SU-DHL-6 (cell line): ENCODE data around the gene LCP2.
A peak's percentile ranks its signal among the peaks of the same experiment; 100 is the strongest.

ENCODE experiments used
- H2AFZ ChIP-seq: fragments of 200-600 bp; sonication (generic); 2 replicates; pipeline ENCODE4 v1.6.1; 2014; ENCODE audit warnings: low read depth, mild to moderate bottlenecking, moderate library complexity, mixed read lengths, antibody characterized with exemption, low read length; ENCODE audit not compliant: severe bottlenecking
- H3F3A ChIP-seq: fragments of 200-600 bp; shearing (Covaris generic); 2 replicates; pipeline ENCODE4 v1.6.0; 2016; ENCODE audit warnings: antibody characterized with exemption, mild to moderate bottlenecking; ENCODE audit not compliant: insufficient read depth
- H3K27ac ChIP-seq: fragments of 200-600 bp; sonication (generic); 2 replicates; pipeline ENCODE4 v1.5.1; 2016; ENCODE audit warnings: low read depth, mild to moderate bottlenecking, low read length, moderate library complexity, mixed read lengths
- H3K27me3 ChIP-seq: fragments of 200-600 bp; sonication (generic), shearing (Covaris generic); 2 replicates; pipeline ENCODE4 v1.6.0; 2014; ENCODE audit warnings: mild to moderate bottlenecking, low read length
- H3K36me3 ChIP-seq: fragments of 200-600 bp; sonication (generic); 2 replicates; pipeline ENCODE4 v1.6.1; 2014; ENCODE audit warnings: mild to moderate bottlenecking, low read length, mixed read lengths
- H3K4me2 ChIP-seq: fragments of 300-600, 200-600 bp; shearing (Covaris generic), sonication (generic); 2 replicates; pipeline ENCODE4 v1.6.0; 2014; ENCODE audit warnings: low read length, low read depth, mild to moderate bottlenecking; ENCODE audit not compliant: poor library complexity, severe bottlenecking
- H3K4me3 ChIP-seq: fragments of 200-600 bp; sonication (generic); 2 replicates; pipeline ENCODE4 v1.5.1; 2014; ENCODE audit warnings: antibody characterized with exemption, low read length, mild to moderate bottlenecking, mixed read lengths; ENCODE audit not compliant: insufficient read depth, poor library complexity, severe bottlenecking
- H3K79me2 ChIP-seq: fragments of 200-600 bp; sonication (generic); 2 replicates; pipeline ENCODE4 v1.6.1; 2014; ENCODE audit warnings: mild to moderate bottlenecking, low read length, moderate library complexity; ENCODE audit not compliant: insufficient read depth
- H3K9ac ChIP-seq: fragments of 200-600 bp; sonication (generic); 2 replicates; pipeline ENCODE4 v1.7.0; 2014; ENCODE audit warnings: mild to moderate bottlenecking, low read length
- H3K9me2 ChIP-seq: fragments of 200-600 bp; sonication (generic); replicated peaks from 2 replicates; pipeline ENCODE4 v1.6.1; 2014; ENCODE audit warnings: low read length; ENCODE audit not compliant: insufficient read depth
- H3K9me3 ChIP-seq: fragments of 200-600 bp; sonication (generic); 2 replicates; pipeline ENCODE4 v1.6.1; 2014; ENCODE audit warnings: low read length, mixed read lengths; ENCODE audit not compliant: insufficient read depth
- H4K20me1 ChIP-seq: fragments of 200-600 bp; sonication (generic); 2 replicates; pipeline ENCODE4 v1.6.1; 2014; ENCODE audit warnings: low read depth, mild to moderate bottlenecking, antibody characterized with exemption, low read length, moderate library complexity, mixed read lengths
- EZH2phosphoT487 ChIP-seq: fragments of 200-600 bp; sonication (generic), shearing (Covaris generic); conservative IDR thresholded peaks from 2 replicates; pipeline ENCODE4 v1.6.1; 2018; ENCODE audit warnings: mild to moderate bottlenecking, antibody characterized with exemption, low read length, moderate library complexity, mixed read lengths
- TF ChIP-seq, protein P1 (sequence below): fragments of 200-600 bp; sonication (generic); IDR thresholded peaks from one replicate; pipeline ENCODE4 v1.5.1; 2017; ENCODE audit warnings: antibody characterized with exemption, mild to moderate bottlenecking, low read length, moderate library complexity; ENCODE audit not compliant: insufficient read depth, poor library complexity, severe bottlenecking

The LCP2 gene

DNA sequence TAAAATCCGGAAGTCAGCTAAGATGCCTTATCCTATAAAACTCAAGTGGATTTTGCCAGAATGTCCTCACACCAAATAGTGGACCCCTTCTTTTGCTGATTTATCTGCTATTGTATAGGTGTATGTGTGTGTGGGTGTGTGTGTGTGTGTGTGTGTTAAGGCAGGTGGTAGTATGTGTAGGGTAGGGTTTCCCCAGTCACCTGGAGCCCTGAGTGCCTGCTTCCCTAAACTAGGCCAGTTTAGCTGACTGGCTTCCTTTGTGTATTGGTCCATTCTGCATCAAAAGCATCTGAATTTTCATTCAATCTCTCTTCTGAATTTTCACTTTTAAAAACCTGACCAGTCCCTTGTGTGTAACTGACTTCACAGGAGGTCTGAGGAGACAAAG is 42.2 kb upstream of the LCP2 start:
- Histone ChIP-seq H3K9ac (no peak overlapping the region), H2AFZ (no peak overlapping the region), H3F3A (no peaks in the 10 kb centered on the region), H3K4me3 (no peak overlapping the region), H3K9me3 (peaks cover 9% of the 10 kb centered on the region; the same call in 1 of the 2 replicates), H3K27me3 (no peaks in the 10 kb centered on the region), H4K20me1 (no peaks in the 10 kb centered on the region), H3K79me2 (no peaks in the 10 kb centered on the region), H3K4me2 (no peak overlapping the region), H3K36me3 (no peaks in the 10 kb centered on the region), H3K27ac (no peak overlapping the region), H3K9me2 (no peaks in the 10 kb centered on the region)
- TF ChIP-seq, protein P1, sequence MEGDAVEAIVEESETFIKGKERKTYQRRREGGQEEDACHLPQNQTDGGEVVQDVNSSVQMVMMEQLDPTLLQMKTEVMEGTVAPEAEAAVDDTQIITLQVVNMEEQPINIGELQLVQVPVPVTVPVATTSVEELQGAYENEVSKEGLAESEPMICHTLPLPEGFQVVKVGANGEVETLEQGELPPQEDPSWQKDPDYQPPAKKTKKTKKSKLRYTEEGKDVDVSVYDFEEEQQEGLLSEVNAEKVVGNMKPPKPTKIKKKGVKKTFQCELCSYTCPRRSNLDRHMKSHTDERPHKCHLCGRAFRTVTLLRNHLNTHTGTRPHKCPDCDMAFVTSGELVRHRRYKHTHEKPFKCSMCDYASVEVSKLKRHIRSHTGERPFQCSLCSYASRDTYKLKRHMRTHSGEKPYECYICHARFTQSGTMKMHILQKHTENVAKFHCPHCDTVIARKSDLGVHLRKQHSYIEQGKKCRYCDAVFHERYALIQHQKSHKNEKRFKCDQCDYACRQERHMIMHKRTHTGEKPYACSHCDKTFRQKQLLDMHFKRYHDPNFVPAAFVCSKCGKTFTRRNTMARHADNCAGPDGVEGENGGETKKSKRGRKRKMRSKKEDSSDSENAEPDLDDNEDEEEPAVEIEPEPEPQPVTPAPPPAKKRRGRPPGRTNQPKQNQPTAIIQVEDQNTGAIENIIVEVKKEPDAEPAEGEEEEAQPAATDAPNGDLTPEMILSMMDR, result no peak
- TF ChIP-seq EZH2phosphoT487, result no peak

- H4K20me1 ChIP-seq, result no peaks in the 10 kb centered on the region
- no peak overlapping the region for H3K9ac ChIP-seq
- H2AFZ ChIP-seq, result no peak overlapping the region
- no peak overlapping the region for H3K27ac ChIP-seq
- H3K9me3 ChIP-seq, result peaks cover 9% of the 10 kb centered on the region; the same call in 1 of the 2 replicates
- H3K36me3 ChIP-seq, result no peaks in the 10 kb centered on the region
- no peak for TF ChIP-seq EZH2phosphoT487
- TF ChIP-seq, protein P1, result peak; percentile 61
- H3K9me2 ChIP-seq, result no peaks in the 10 kb centered on the region
- H3F3A ChIP-seq, result no peaks in the 10 kb centered on the region
- H3K79me2 ChIP-seq, result no peaks in the 10 kb centered on the region
- H3K4me2 ChIP-seq, result no peak overlapping the region
- H3K4me3 ChIP-seq, result no peak overlapping the region
- H3K27me3 ChIP-seq, result no peaks in the 10 kb centered on the region
Measured at GRCh38 chr5:170338933-170339779, 41.6 kb upstream of the LCP2 start.

DNA sequence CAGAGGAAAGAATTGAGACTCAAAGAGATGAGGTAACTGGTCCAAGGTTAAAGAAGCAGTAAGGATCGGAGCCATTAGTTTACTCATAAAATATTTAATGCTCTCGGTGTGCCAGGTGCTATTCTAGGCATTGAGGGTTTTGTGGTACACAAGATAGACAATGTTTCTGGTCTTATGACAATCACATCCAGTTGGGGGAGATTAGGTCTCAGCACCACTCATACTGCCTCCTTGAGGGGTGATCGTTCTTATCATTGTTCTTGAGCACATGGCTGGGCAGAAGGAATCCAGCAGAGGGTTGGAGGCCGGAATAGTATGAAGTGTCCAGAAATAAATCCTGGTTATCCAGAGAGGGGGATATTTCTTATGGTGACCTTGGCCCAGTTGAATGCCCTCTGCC is 40.7 kb upstream of the LCP2 start:
- H3F3A ChIP-seq, result no peaks in the 10 kb centered on the region
- no peak overlapping the region for H3K4me2 ChIP-seq
- no peak overlapping the region for H3K27ac ChIP-seq
- H3K9ac ChIP-seq, result no peak overlapping the region
- no peaks in the 10 kb centered on the region for H3K36me3 ChIP-seq
- H3K79me2 ChIP-seq, result no peaks in the 10 kb centered on the region
- no peaks in the 10 kb centered on the region for H3K9me2 ChIP-seq
- TF ChIP-seq, protein P1, result no peak
- no peak for TF ChIP-seq EZH2phosphoT487
- peaks cover 9% of the 10 kb centered on the region; the same call in 1 of the 2 replicates for H3K9me3 ChIP-seq
- no peaks in the 10 kb centered on the region for H3K27me3 ChIP-seq
- H2AFZ ChIP-seq, result no peak overlapping the region
- H3K4me3 ChIP-seq, result no peak overlapping the region
- no peaks in the 10 kb centered on the region for H4K20me1 ChIP-seq
